HepG2 (cell line): ENCODE data around the gene DNAJB11. TPM values are rescaled to one million over a fixed set of nuclear protein-coding genes. Genes with fewer than 3 reads are reported as not detected.

Experiments used
- AFF4 ChIP-seq: sonication (generic); formaldehyde crosslinking; IDR thresholded peaks from 2 replicates; pipeline ENCODE4 v1.4.0; 2020; ENCODE audit warnings: missing genetic modification reagents
- HHEX ChIP-seq: IDR thresholded peaks from 2 replicates; pipeline ENCODE4 v1.6.1; 2016; ENCODE audit warnings: control low read depth
- RCOR2 ChIP-seq: IDR thresholded peaks from 2 replicates; pipeline ENCODE4 v1.6.1; 2016; ENCODE audit warnings: missing biosample characterization, missing genetic modification reagents
- ZBTB38 ChIP-seq: sonication (generic); formaldehyde crosslinking; IDR thresholded peaks from 2 replicates; pipeline ENCODE4 v1.5.1; 2020; ENCODE audit warnings: mild to moderate bottlenecking, missing genetic modification reagents
- ZNF225 ChIP-seq: sonication (generic); formaldehyde crosslinking; IDR thresholded peaks from 2 replicates; pipeline ENCODE4 v1.4.0; 2020; ENCODE audit warnings: mild to moderate bottlenecking, missing genetic modification reagents
- ZNF510 ChIP-seq: sonication (generic); formaldehyde crosslinking; IDR thresholded peaks from 2 replicates; pipeline ENCODE4 v1.4.0; 2020; ENCODE audit warnings: low read depth, mild to moderate bottlenecking, missing genetic modification reagents
- ZNF549 ChIP-seq: sonication (generic); formaldehyde crosslinking; IDR thresholded peaks from 2 replicates; pipeline ENCODE4 v1.5.0; 2020; ENCODE audit warnings: missing genetic modification reagents
- ZNF597 ChIP-seq: sonication (generic); formaldehyde crosslinking; IDR thresholded peaks from 2 replicates; pipeline ENCODE4 v1.5.0; 2020; ENCODE audit warnings: missing genetic modification reagents
- ZNF710 ChIP-seq: sonication (generic); formaldehyde crosslinking; IDR thresholded peaks from 2 replicates; pipeline ENCODE4 v1.5.0; 2020; ENCODE audit warnings: mild to moderate bottlenecking, missing genetic modification reagents, borderline replicate concordance
- ZNF724P ChIP-seq: sonication (generic); formaldehyde crosslinking; IDR thresholded peaks from 2 replicates; pipeline ENCODE4 v1.8.0; 2022; ENCODE audit warnings: missing genetic modification reagents, borderline replicate concordance
- ZNF800 ChIP-seq: sonication (generic); formaldehyde crosslinking; IDR thresholded peaks from 2 replicates; pipeline ENCODE4 v1.4.0; 2020; ENCODE audit warnings: missing genetic modification reagents
- polyA plus RNA-seq, 8 experiments: library from polyadenylated mRNA; depleted of rRNA in 3 of 8; stranded (reverse) in 7 of 8; unstranded in 1 of 8; fragments of >200 nt; fragmentation: Illumina TruSeq in 4 of 8; extraction: Trizol in 4 of 8; gene quantifications; 2 replicates each; pipeline versions ENCODE4 v1.2.1 to v1.2.3, GENCODE V29; 2011 to 2016; ENCODE audit warnings: low read depth in 4 of 8, missing spikeins in 1 of 8, mixed read lengths in 1 of 8; ENCODE audit not compliant: insufficient read depth in 1 of 8
- total RNA-seq, 5 experiments: library from RNA; depleted of rRNA; stranded (reverse); fragments of >200 nt; fragmentation: Illumina TruSeq; extraction: Trizol; gene quantifications; 2 replicates each; pipeline ENCODE4 v1.2.3, GENCODE V29; 2016; ENCODE audit warnings: low read depth in 1 of 5
- TF ChIP-seq, protein P1 (sequence below): sonication (generic); formaldehyde crosslinking; IDR thresholded peaks from 2 replicates; pipeline ENCODE4 v1.4.0; 2020; ENCODE audit warnings: missing genetic modification reagents
- TF ChIP-seq, protein P2 (sequence below): sonication (generic); formaldehyde crosslinking; conservative IDR thresholded peaks from 2 replicates; pipeline ENCODE4 v1.4.0; 2020; ENCODE audit warnings: mild to moderate bottlenecking, missing genetic modification reagents, moderate library complexity

Gene DNAJB11
- total and polyA plus RNA-seq, 2 of the 13 experiments (the other 11 are each of a cell fraction or from before 2014, with no cell fraction given): 41.0 to 132 TPM

DNA sequence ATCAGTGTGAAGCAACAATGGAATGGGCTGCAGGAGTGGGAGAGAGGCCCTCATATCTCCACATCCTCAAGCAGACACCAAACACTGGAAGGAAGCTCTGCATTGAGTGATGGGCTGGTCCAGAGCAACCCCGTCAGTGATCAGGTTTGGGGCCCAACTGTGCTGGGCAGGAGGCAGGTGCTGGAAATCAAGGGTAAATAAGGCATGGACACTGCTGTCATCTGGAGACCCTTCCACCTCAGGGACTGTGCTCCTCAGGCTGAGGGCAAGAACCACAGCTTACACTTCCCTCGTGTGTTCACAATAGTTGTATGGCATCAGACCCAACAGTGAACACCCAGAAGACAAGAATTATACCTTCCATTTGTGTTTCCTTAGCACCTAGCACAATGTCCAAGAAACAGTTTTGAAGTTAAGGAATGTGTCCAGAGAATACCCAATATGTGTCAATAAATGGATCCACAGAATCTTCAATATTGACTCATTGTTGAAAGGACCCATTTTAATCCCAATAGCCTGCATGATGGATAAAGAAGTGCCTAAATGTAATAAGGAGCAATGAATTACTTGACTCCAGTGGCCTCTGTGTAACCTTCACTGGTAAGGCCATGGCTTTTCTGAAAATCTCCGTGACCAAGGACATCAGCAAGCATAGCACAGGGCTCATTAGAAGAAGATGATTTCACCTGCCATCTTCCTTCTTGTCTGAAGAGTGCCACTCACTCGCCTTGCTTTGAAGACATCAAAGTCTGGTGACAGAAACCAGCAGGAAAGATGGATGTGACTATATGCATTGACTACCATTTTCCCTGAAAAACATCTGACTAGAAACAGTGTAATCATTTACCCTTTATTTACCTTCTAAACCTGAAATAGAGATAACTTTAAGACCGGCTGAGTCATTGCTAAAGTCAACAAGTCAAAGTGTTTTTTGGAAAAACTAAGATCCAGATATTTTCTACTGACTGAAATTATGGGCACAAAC lies 35.3 kb downstream of the DNAJB11 start (continued):
- TF ChIP-seq, protein P1, sequence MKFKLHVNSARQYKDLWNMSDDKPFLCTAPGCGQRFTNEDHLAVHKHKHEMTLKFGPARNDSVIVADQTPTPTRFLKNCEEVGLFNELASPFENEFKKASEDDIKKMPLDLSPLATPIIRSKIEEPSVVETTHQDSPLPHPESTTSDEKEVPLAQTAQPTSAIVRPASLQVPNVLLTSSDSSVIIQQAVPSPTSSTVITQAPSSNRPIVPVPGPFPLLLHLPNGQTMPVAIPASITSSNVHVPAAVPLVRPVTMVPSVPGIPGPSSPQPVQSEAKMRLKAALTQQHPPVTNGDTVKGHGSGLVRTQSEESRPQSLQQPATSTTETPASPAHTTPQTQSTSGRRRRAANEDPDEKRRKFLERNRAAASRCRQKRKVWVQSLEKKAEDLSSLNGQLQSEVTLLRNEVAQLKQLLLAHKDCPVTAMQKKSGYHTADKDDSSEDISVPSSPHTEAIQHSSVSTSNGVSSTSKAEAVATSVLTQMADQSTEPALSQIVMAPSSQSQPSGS: peak; percentile 79; the same call in 1 of the 2 replicates
- TF ChIP-seq ZNF597 (no peak), ZNF800 (CRISPR knock-in tag) (no peak), ZNF724P (CRISPR knock-in tag) (no peak), RCOR2 (CRISPR knock-in tag) (peak; percentile 84), HHEX (no peak), ZBTB38 (CRISPR knock-in tag) (no peak), AFF4 (CRISPR knock-in tag) (no peak), ZNF710 (CRISPR knock-in tag) (peak; percentile 36; the same call in 1 of the 2 replicates), ZNF549 (CRISPR knock-in tag) (no peak), ZNF510 (CRISPR knock-in tag) (no peak), ZNF225 (CRISPR knock-in tag) (no peak)
- TF ChIP-seq, protein P2, sequence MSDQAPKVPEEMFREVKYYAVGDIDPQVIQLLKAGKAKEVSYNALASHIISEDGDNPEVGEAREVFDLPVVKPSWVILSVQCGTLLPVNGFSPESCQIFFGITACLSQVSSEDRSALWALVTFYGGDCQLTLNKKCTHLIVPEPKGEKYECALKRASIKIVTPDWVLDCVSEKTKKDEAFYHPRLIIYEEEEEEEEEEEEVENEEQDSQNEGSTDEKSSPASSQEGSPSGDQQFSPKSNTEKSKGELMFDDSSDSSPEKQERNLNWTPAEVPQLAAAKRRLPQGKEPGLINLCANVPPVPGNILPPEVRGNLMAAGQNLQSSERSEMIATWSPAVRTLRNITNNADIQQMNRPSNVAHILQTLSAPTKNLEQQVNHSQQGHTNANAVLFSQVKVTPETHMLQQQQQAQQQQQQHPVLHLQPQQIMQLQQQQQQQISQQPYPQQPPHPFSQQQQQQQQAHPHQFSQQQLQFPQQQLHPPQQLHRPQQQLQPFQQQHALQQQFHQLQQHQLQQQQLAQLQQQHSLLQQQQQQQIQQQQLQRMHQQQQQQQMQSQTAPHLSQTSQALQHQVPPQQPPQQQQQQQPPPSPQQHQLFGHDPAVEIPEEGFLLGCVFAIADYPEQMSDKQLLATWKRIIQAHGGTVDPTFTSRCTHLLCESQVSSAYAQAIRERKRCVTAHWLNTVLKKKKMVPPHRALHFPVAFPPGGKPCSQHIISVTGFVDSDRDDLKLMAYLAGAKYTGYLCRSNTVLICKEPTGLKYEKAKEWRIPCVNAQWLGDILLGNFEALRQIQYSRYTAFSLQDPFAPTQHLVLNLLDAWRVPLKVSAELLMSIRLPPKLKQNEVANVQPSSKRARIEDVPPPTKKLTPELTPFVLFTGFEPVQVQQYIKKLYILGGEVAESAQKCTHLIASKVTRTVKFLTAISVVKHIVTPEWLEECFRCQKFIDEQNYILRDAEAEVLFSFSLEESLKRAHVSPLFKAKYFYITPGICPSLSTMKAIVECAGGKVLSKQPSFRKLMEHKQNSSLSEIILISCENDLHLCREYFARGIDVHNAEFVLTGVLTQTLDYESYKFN (CRISPR knock-in tag): peak; percentile 94
